HUES64 (cell line): ENCODE results near the gene DUOX2.
"Not testable (repeated sequence)": the region's sequence is repeated elsewhere in the genome, so short reads cannot be mapped to it uniquely, and the experiment has no call there.

ENCODE experiments used
- H3K27ac ChIP-seq: 2 replicates; pipeline ENCODE4 v1.7.0; 2013; ENCODE audit warnings: low read depth, low read length, inconsistent platforms
- H3K27me3 ChIP-seq: 2 replicates; pipeline ENCODE4 v1.6.1; 2013; ENCODE audit warnings: mild to moderate bottlenecking, low read length; ENCODE audit not compliant: insufficient read depth
- H3K36me3 ChIP-seq: 2 replicates; pipeline ENCODE4 v1.6.1; 2013; ENCODE audit warnings: mild to moderate bottlenecking, low read length; ENCODE audit not compliant: insufficient read depth
- H3K4me1 ChIP-seq: 2 replicates; pipeline ENCODE4 v1.6.1; 2013; ENCODE audit warnings: mild to moderate bottlenecking, low read length, moderate library complexity; ENCODE audit not compliant: insufficient read depth
- H3K4me3 ChIP-seq: 2 replicates; pipeline ENCODE4 v1.5.1; 2013; ENCODE audit warnings: mild to moderate bottlenecking, low read length, moderate library complexity
- H3K9ac ChIP-seq: 2 replicates; pipeline ENCODE4 v1.6.1; 2013; ENCODE audit warnings: mild to moderate bottlenecking, low read depth, low read length
- H3K9me3 ChIP-seq: 2 replicates; pipeline ENCODE4 v1.6.1; 2013; ENCODE audit warnings: low read depth, low read length; ENCODE audit not compliant: insufficient read depth
- WGBS: fragments of 150-250, 120-280 bp; methylation state at CpG from one replicate; pipeline ENCODE4 v1.1.7; 2013; ENCODE audit warnings: missing lambda C conversion rate; 5-methylcytosine and 5-hydroxymethylcytosine counted together

DUOX2 gene

DNA sequence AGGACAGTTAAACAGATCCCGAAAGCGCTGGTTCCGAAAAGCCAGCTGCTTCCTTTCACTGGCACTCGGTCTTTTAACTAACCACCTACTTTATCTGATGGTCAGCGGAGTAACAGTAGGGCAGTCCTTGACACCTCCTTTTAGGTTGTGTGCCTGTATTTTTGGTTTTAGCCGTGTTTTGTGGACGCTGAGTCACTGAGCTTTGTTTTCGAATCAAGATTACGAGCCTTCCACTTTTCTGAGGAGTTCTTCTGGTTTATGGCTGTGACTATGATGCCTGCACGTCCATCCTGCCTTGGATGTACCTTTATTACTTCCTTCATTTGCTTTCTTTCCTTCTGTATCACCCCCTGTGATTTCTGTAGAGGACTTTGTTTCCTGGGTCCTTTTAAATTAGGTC lies 31.6 kb downstream of the DUOX2 start:
- WGBS = 88% methylated on average over 4 of the region's 10 CpGs
- H3K9me3 ChIP-seq, H3K27ac ChIP-seq, H3K4me1 ChIP-seq, H3K4me3 ChIP-seq, H3K27me3 ChIP-seq, H3K9ac ChIP-seq, H3K36me3 ChIP-seq: not testable (repeated sequence)

- 96% methylated on average over 2 of the region's 3 CpGs for WGBS
- not testable (repeated sequence) for H3K9ac ChIP-seq, H3K27ac ChIP-seq, H3K9me3 ChIP-seq, H3K27me3 ChIP-seq, H3K4me3 ChIP-seq, H3K36me3 ChIP-seq, H3K4me1 ChIP-seq
These were observed 33.4 kb downstream of the DUOX2 start for GRCh38 chr15:45080593-45080992.

- H3K9ac ChIP-seq, H3K27me3 ChIP-seq, H3K9me3 ChIP-seq, H3K36me3 ChIP-seq, H3K4me1 ChIP-seq, H3K4me3 ChIP-seq, H3K27ac ChIP-seq: not testable (repeated sequence)
- WGBS = 87% methylated on average over 2 of the region's 5 CpGs
These were observed 34.2 kb downstream of the DUOX2 start for GRCh38 chr15:45079628-45080246.

GRCh38 chr15:45079201-45079600 lies 34.8 kb downstream of the DUOX2 start:
- WGBS = 83% methylated on average over 5 of the region's 5 CpGs
- not testable (repeated sequence) for H3K27ac ChIP-seq, H3K4me3 ChIP-seq, H3K4me1 ChIP-seq, H3K27me3 ChIP-seq, H3K9ac ChIP-seq, H3K36me3 ChIP-seq, H3K9me3 ChIP-seq

- not testable (repeated sequence) for H3K27ac ChIP-seq, H3K4me3 ChIP-seq, H3K9me3 ChIP-seq, H3K36me3 ChIP-seq, H3K27me3 ChIP-seq, H3K4me1 ChIP-seq, H3K9ac ChIP-seq
- WGBS = 77% methylated on average over 1 of the region's 2 CpGs
These were observed 36.6 kb downstream of the DUOX2 start for GRCh38 chr15:45077391-45077790.

DNA sequence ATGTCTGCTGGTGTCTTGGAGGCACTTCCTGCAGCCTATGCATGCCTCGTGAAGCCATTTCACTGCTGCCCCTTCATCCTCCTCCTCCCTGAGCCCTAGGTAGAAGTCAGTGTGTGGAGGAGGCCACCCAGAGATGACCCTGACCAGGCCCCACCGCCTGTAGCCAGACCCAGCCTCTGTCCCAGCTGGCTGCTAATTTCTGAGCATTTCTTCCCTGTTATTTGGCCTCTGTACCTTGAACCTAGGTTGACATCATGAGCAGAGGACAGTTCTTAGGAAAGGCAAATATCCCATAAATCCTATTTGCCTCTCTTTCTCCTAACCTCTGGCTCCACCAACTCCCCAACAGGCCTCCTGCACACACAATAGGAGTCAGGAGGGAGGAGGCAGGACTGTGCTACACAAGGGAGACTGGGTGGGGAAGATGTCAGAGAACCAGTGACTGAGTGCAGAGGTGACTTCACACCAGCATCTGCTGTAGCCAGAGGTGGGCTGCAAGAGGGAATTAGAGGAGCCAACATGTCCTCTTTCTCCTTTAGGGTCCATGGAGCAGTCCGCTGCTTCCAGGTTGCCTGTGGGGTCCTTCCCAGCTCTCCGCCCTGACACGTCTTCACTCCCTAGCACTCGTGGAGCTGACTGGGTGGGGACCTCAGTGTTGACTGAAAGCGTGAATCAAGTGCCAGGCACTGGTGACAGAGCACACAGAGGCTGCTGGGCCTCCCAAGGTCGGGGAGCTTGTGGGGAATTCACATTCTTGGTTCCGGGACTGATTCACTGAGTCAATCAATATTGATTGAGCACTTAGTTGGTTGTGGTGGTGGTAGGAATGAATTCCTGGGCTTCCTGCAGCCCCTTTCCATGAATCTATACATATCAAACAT lies 38.3 kb downstream of the DUOX2 start:
- not testable (repeated sequence) for H3K9ac ChIP-seq, H3K27me3 ChIP-seq, H3K36me3 ChIP-seq, H3K4me3 ChIP-seq, H3K9me3 ChIP-seq, H3K27ac ChIP-seq, H3K4me1 ChIP-seq
- 67% methylated on average over 1 of the region's 9 CpGs for WGBS

- peaks cover 12% of the 10 kb centered on the region for H3K36me3 ChIP-seq
- not testable (repeated sequence) for H3K9ac ChIP-seq, H3K9me3 ChIP-seq, H3K27me3 ChIP-seq, H3K4me1 ChIP-seq, H3K27ac ChIP-seq, H3K4me3 ChIP-seq
These were observed 40.4 kb downstream of the DUOX2 start for GRCh38 chr15:45073602-45074001.

DNA sequence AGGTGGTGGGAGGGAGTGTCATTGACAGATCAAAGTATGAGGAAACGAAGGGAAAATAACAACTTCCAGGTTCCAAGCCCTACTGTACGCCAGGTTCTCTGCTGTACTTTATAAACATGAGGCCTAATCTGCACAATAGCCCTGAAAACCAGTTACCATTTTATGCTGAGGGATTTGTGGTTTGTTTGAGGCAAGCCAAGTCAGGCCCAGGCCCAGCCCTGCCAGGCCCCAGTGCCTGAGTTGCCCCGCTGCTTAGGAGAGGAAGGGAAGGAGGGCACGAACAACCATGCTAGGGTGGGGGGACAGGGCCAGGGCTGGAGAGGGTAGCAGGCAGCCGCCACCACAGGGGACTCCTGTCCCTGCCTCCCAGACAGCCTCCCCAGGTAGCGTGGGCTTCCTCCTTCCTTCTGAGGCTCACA lies 44.0 kb downstream of the DUOX2 start:
- 100% methylated on average over 2 of the region's 6 CpGs for WGBS
- H3K4me1 ChIP-seq, H3K4me3 ChIP-seq, H3K9ac ChIP-seq, H3K27me3 ChIP-seq, H3K9me3 ChIP-seq, H3K27ac ChIP-seq: not testable (repeated sequence)
- H3K36me3 ChIP-seq = peaks cover 24% of the 10 kb centered on the region

- peaks cover 25% of the 10 kb centered on the region for H3K36me3 ChIP-seq
- WGBS = 98% methylated on average over 3 of the region's 4 CpGs
- no peak overlapping the region for H3K27ac ChIP-seq
- H3K9ac ChIP-seq = no peak overlapping the region
- no peaks in the 10 kb centered on the region for H3K9me3 ChIP-seq
- H3K4me3 ChIP-seq = no peak overlapping the region
- H3K27me3 ChIP-seq = no peaks in the 10 kb centered on the region
- H3K4me1 ChIP-seq = no peaks in the 10 kb centered on the region
These were observed 49.6 kb downstream of the DUOX2 start for GRCh38 chr15:45064386-45064785.

DNA sequence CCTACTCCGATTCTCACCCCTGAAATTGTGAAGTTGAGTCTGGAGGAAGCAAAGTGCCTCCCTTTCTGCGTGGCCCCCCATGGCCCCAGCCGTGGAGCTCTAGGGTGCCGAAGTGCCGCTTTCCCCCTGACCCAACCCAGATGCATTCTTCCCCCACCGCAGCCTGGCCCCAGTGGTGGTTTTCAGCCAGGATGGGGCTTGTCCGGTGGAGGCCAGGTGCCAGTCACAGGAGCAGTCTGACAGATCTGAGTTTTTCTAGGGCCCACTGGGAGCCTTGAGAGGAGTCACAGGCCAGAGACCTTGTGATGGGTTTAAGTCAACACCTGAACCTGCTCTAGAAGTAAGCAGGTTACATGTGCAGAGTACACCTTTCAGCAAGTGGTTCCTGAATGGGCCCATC lies 51.7 kb downstream of the DUOX2 start:
- WGBS = 98% methylated on average over 5 of the region's 7 CpGs
- H3K27ac ChIP-seq, H3K27me3 ChIP-seq, H3K4me1 ChIP-seq, H3K4me3 ChIP-seq, H3K9ac ChIP-seq: not testable (repeated sequence)
- Histone ChIP-seq H3K9me3 (peaks cover 13% of the 10 kb centered on the region; the same call in 1 of the 2 replicates), H3K36me3 (peaks cover 21% of the 10 kb centered on the region)

DNA sequence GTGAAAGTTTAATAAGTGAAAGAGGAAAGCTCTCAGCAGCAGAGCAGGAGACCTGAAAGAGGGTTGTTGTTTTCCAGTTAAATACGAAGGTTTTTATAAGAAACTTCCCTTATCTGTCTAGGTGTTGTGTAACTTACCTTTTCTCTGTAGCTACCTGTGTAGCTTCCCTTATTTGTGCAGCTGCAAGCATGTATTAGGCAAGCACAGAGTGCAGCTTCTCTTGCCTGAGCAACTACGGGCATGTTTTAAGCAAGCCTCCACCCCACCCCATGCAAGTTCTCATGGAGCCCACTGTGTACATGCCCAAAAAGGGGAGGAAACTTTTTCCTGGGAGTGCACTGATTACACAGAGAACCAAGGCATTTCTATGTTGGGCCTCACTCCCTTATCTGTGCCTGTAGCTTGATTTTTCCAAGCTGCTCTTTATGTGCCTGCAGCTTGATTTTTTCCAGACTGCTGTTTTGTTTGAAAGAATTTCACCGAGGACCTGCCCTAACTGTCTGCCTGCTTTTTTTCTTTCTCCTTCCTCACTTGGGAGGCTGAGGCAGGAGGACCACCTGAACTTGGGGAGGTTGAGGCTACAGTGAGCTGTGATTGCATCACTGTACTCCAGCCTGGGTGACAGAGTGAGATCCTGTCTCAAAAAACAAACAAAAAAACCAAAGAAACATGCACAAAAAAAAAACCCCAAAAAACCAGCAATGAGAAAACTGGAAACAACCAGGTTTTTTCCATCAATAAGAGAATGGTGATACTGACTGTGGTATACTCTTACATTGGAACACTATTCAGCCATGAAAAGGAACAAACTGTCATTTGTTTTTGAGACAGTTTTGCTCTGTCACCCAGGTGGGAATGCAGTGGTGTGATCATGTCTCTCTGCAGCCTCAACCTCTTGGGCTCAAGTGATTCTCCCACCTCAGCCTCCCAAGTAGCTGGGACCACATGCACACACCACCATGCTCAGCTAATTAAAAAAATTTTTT lies 55.0 kb downstream of the DUOX2 start:
- not testable (repeated sequence) for H3K4me3 ChIP-seq, H3K4me1 ChIP-seq, H3K27ac ChIP-seq, H3K9ac ChIP-seq, H3K27me3 ChIP-seq
- Histone ChIP-seq H3K9me3 (peaks cover 13% of the 10 kb centered on the region; the same call in 1 of the 2 replicates), H3K36me3 (peaks cover 14% of the 10 kb centered on the region)
- WGBS = 95% methylated on average over 3 of the region's 3 CpGs
